Vagina (tissue), 2 donors: ENCODE results near the gene RAPGEF4.

Source experiments
- CTCF ChIP-seq, 3 experiments: fragments of 450-650 bp in 2 of 3; fragments of 200-600 bp in 1 of 3; sonication (generic) in 1 of 3; IDR thresholded peaks; one replicate each; pipeline ENCODE4 v1.5.1; 2017 to 2019; ENCODE audit warnings: antibody characterized with exemption in 3 of 3, mild to moderate bottlenecking in 2 of 3, moderate library complexity in 2 of 3
- POLR2A ChIP-seq, 2 donors: fragments of 450-650 bp; IDR thresholded peaks; one replicate each; pipeline ENCODE4 v1.6.1; 2017; ENCODE audit warnings: antibody characterized with exemption in 2 of 2, mild to moderate bottlenecking in 2 of 2, moderate library complexity in 2 of 2
- POLR2AphosphoS5 ChIP-seq, 2 donors: sonication (generic); formaldehyde crosslinking; IDR thresholded peaks; one replicate each; pipeline ENCODE4 v1.9.0; 2017; ENCODE audit warnings: antibody characterized with exemption in 2 of 2, mild to moderate bottlenecking in 2 of 2, low read depth in 1 of 2; ENCODE audit not compliant: insufficient read depth in 1 of 2

- no peak for TF ChIP-seq CTCF (IDR thresholded peaks at IDR 0.05)
- TF ChIP-seq POLR2A (IDR thresholded peaks at IDR 0.05), result no peak
- no peak for TF ChIP-seq POLR2AphosphoS5 (IDR thresholded peaks at IDR 0.05; ENCODE audit: insufficient read depth in 1 of 2, low read depth in 1 of 2)
Observed at GRCh38 chr2:172769879-172770278, 34.2 kb downstream of the RAPGEF4 start.
